ENCODE measurements around the gene UBALD1. TPM values are rescaled to one million over a fixed set of nuclear protein-coding genes. Genes with fewer than 3 reads are reported as not detected.
A peak's percentile ranks its signal among the peaks of the same experiment; 100 is the strongest.

UBALD1 gene
- total and polyA plus RNA-seq, 9 of the 15 experiments (the other 6 are each of a cell fraction or from before 2014, with no cell fraction given) = 1.3 to 38.0 (median 6.2) TPM; not detected in 2

GRCh38 chr16:4624827-4625559, 10.3 kb upstream of the UBALD1 start (continued):
- TF ChIP-seq VEZF1 (CRISPR knock-in tag; IDR thresholded peaks at IDR 0.05) (peak; percentile 84), ZC3H4 (CRISPR knock-in tag; IDR thresholded peaks at IDR 0.05; ENCODE audit: borderline replicate concordance) (0 out of 2 replicates have a peak, but pooled peaks have one; percentile 68), HMGN3 (IDR thresholded peaks at IDR 0.05; ENCODE audit: borderline replicate concordance, extremely low read depth, insufficient read length, low read depth, low read length) (peak; percentile 41), SAP30 (IDR thresholded peaks at IDR 0.05; ENCODE audit: borderline replicate concordance, insufficient read depth, low read depth, low read length, poor library complexity, severe bottlenecking) (peak; percentile 57), EGR1 (conservative IDR thresholded peaks at IDR 0.05) (peak; percentile 59), NCOR1 (IDR thresholded peaks at IDR 0.05) (0 out of 2 replicates have a peak, but pooled peaks have one; percentile 16), HDAC1 (IDR thresholded peaks at IDR 0.05) (peak in 1 of 2 experiments; percentile 42; a peak in 1 of 4 replicates), BRD4 (IDR thresholded peaks at IDR 0.05) (peak; percentile 77; the same call in 1 of the 2 replicates), ETS1 (conservative IDR thresholded peaks at IDR 0.05; ENCODE audit: control insufficient read depth, low read depth, low read length) (0 out of 2 replicates have a peak, but pooled peaks have one; percentile 24), NONO (IDR thresholded peaks at IDR 0.05; ENCODE audit: low read depth in 2 of 2, low read length in 1 of 2) (peak in 1 of 2 experiments; percentile 88; a peak in 2 of 4 replicates), ZNF76 (CRISPR knock-in tag; IDR thresholded peaks at IDR 0.05; ENCODE audit: borderline replicate concordance) (peak; percentile 51; the same call in 1 of the 2 replicates), PHF8 (IDR thresholded peaks at IDR 0.05; ENCODE audit: borderline replicate concordance, low read length) (peak; percentile 96), CREB3L1 (IDR thresholded peaks at IDR 0.05; ENCODE audit: borderline replicate concordance, low read depth) (peak; percentile 58), BRCA1 (IDR thresholded peaks at IDR 0.05) (no peak), BRCA1 (CRISPR knock-in tag; IDR thresholded peaks at IDR 0.05) (0 out of 2 replicates have a peak, but pooled peaks have one; percentile 22), ZFX (CRISPR knock-in tag; IDR thresholded peaks at IDR 0.05) (peak; percentile 94), THAP12 (CRISPR knock-in tag; IDR thresholded peaks at IDR 0.05) (peak; percentile 91), CBX1 (IDR thresholded peaks at IDR 0.05; ENCODE audit: low read depth) (0 out of 2 replicates have a peak, but pooled peaks have one; percentile 54), NFIC (IDR thresholded peaks at IDR 0.05) (peak; percentile 44), CGGBP1 (CRISPR knock-in tag; IDR thresholded peaks at IDR 0.05) (peak; percentile 30; the same call in 1 of the 2 replicates)
